ENCODE results near the gene BSG.
"Not testable (repeated sequence)": the region's sequence is repeated elsewhere in the genome, so short reads cannot be mapped to it uniquely, and the experiment has no call there.

The BSG gene

GRCh38 chr19:573519-573825 is 1.1 kb downstream of the BSG start:
- DNase-seq = no peak

- no peak for DNase-seq
Measured at GRCh38 chr19:574658-575526, 2.5 kb downstream of the BSG start.

- DNase-seq = no peak
Measured at GRCh38 chr19:575527-576506, 3.4 kb downstream of the BSG start.

- DNase-seq = no peak
Measured at GRCh38 chr19:576768-577438, 4.5 kb downstream of the BSG start.

GRCh38 chr19:577439-578392 is 5.3 kb downstream of the BSG start:
- DNase-seq = no peak

- DNase-seq = no peak
Measured at GRCh38 chr19:579111-579841, 6.9 kb downstream of the BSG start.

GRCh38 chr19:579842-580155 is 7.4 kb downstream of the BSG start:
- DNase-seq = no peak

- DNase-seq = no peak
Measured at GRCh38 chr19:580274-580835, 8.0 kb downstream of the BSG start.

GRCh38 chr19:581399-582111 is 9.2 kb downstream of the BSG start:
- no peak for DNase-seq

GRCh38 chr19:582497-583197 is 10.3 kb downstream of the BSG start:
- no peak for DNase-seq

- no peak for DNase-seq
Measured at GRCh38 chr19:583198-583967, 11.0 kb downstream of the BSG start.

GRCh38 chr19:583968-584239 is 11.5 kb downstream of the BSG start:
- DNase-seq = no peak

- no peak for DNase-seq
Measured at GRCh38 chr19:584240-585001, 12.0 kb downstream of the BSG start.

GRCh38 chr19:585146-585545 is 12.8 kb downstream of the BSG start:
- not testable (repeated sequence) for DNase-seq

- no peak for DNase-seq
Measured at GRCh38 chr19:585551-586110, 13.2 kb downstream of the BSG start.

- peak; percentile 95 for DNase-seq
Measured at GRCh38 chr19:588093-588740, 15.8 kb downstream of the BSG start.
